T-helper 1 cell (primary cell): ENCODE measurements around the gene FOXP2.
"Not testable (repeated sequence)": the region's sequence is repeated elsewhere in the genome, so short reads cannot be mapped to it uniquely, and the experiment has no call there.

Experiments
- DNase-seq, 5 donors: peaks; one replicate each; pipeline ENCODE4 v3.0.0-alpha.2; 2012 to 2020

The FOXP2 gene

GRCh38 chr7:114606100-114606499 lies 191.5 kb downstream of the FOXP2 start:
- DNase-seq, result no peak

GRCh38 chr7:114608822-114609221 lies 194.2 kb downstream of the FOXP2 start:
- DNase-seq, result not testable (repeated sequence)

GRCh38 chr7:114620208-114620607 lies 205.6 kb downstream of the FOXP2 start:
- DNase-seq, result no peak

- DNase-seq, result no peak
Measured at GRCh38 chr7:114622221-114622620, 207.6 kb downstream of the FOXP2 start.

GRCh38 chr7:114623146-114623545 lies 208.5 kb downstream of the FOXP2 start:
- DNase-seq, result no peak

GRCh38 chr7:114627231-114627630 lies 212.6 kb downstream of the FOXP2 start:
- no peak for DNase-seq

GRCh38 chr7:114628362-114628761 lies 213.7 kb downstream of the FOXP2 start:
- no peak for DNase-seq

GRCh38 chr7:114629762-114630161 lies 215.1 kb downstream of the FOXP2 start:
- DNase-seq, result no peak

- no peak for DNase-seq
Measured at GRCh38 chr7:114630201-114630990, 215.8 kb downstream of the FOXP2 start.

- DNase-seq, result no peak
Measured at GRCh38 chr7:114631249-114631822, 216.7 kb downstream of the FOXP2 start.

GRCh38 chr7:114639451-114639850 lies 224.8 kb downstream of the FOXP2 start:
- DNase-seq, result no peak

GRCh38 chr7:114644455-114644854 lies 229.8 kb downstream of the FOXP2 start:
- no peak for DNase-seq

- DNase-seq, result no peak
Measured at GRCh38 chr7:114645451-114645850, 230.8 kb downstream of the FOXP2 start.

GRCh38 chr7:114647518-114647917 lies 232.9 kb downstream of the FOXP2 start:
- no peak for DNase-seq

- no peak for DNase-seq
Measured at GRCh38 chr7:114648117-114648516, 233.5 kb downstream of the FOXP2 start.

GRCh38 chr7:114648680-114649079 lies 234.1 kb downstream of the FOXP2 start:
- DNase-seq, result no peak

GRCh38 chr7:114649689-114650088 lies 235.1 kb downstream of the FOXP2 start:
- DNase-seq, result no peak

- DNase-seq, result no peak
Measured at GRCh38 chr7:114650491-114650890, 235.9 kb downstream of the FOXP2 start.

GRCh38 chr7:114652041-114652440 lies 237.4 kb downstream of the FOXP2 start:
- DNase-seq, result no peak

- DNase-seq, result no peak
Measured at GRCh38 chr7:114653364-114654088, 238.9 kb downstream of the FOXP2 start.

- no peak for DNase-seq
Measured at GRCh38 chr7:114656466-114656865, 241.9 kb downstream of the FOXP2 start.

GRCh38 chr7:114657279-114657678 lies 242.7 kb downstream of the FOXP2 start:
- no peak for DNase-seq

- no peak for DNase-seq
Measured at GRCh38 chr7:114658216-114658615, 243.6 kb downstream of the FOXP2 start.
